ENCODE results near the gene JSRP1. TPM values are rescaled to one million over a fixed set of nuclear protein-coding genes. Genes with fewer than 3 reads are reported as not detected.

Gene JSRP1
- total and polyA plus RNA-seq, 4 donors: 0.25 to 0.45 (median 0.39) TPM; not detected in 1

GRCh38 chr19:2268480-2268830 lies 12.2 kb upstream of the JSRP1 start:
- TF ChIP-seq YY1 (IDR thresholded peaks at IDR 0.05): peak; percentile 31
- no peak for TF ChIP-seq JUND (IDR thresholded peaks at IDR 0.05)
- peaks cover 10 to 40% (median 31%) of the 10 kb centered on the region in 4 donors for H3K4me1 ChIP-seq (ENCODE audit: control insufficient read depth in 4 of 4, insufficient read depth in 4 of 4, low read length in 3 of 4)
- H3K36me3 ChIP-seq (ENCODE audit: control insufficient read depth in 4 of 4, insufficient read depth in 3 of 4, low read depth in 1 of 4, low read length in 3 of 4): peaks cover 4 to 9% (median 7%) of the 10 kb centered on the region in 4 donors
- peak overlapping the region in 2 of 3 donors; percentile 72 to 74 for H3K4me3 ChIP-seq (ENCODE audit: low read depth in 1 of 3, low read length in 3 of 3)
- H3K9me3 ChIP-seq (ENCODE audit: control insufficient read depth in 4 of 4, low read length in 3 of 4): no peaks in the 10 kb centered on the region
- H3K27ac ChIP-seq (ENCODE audit: low read depth in 1 of 2, low read length in 2 of 2): peak overlapping the region; percentile 66 to 78
- no peaks in the 10 kb centered on the region for H3K27me3 ChIP-seq (ENCODE audit: control insufficient read depth in 4 of 4, insufficient read depth in 4 of 4, low read length in 3 of 4)
- peak overlapping the region; percentile 36 to 88 for H3K9ac ChIP-seq (ENCODE audit: low read depth in 1 of 2, low read length in 2 of 2)
- DNase-seq (ENCODE audit: low spot score): no peak
- WGBS: 42% methylated on average over 4 of the region's 4 CpGs

DNA sequence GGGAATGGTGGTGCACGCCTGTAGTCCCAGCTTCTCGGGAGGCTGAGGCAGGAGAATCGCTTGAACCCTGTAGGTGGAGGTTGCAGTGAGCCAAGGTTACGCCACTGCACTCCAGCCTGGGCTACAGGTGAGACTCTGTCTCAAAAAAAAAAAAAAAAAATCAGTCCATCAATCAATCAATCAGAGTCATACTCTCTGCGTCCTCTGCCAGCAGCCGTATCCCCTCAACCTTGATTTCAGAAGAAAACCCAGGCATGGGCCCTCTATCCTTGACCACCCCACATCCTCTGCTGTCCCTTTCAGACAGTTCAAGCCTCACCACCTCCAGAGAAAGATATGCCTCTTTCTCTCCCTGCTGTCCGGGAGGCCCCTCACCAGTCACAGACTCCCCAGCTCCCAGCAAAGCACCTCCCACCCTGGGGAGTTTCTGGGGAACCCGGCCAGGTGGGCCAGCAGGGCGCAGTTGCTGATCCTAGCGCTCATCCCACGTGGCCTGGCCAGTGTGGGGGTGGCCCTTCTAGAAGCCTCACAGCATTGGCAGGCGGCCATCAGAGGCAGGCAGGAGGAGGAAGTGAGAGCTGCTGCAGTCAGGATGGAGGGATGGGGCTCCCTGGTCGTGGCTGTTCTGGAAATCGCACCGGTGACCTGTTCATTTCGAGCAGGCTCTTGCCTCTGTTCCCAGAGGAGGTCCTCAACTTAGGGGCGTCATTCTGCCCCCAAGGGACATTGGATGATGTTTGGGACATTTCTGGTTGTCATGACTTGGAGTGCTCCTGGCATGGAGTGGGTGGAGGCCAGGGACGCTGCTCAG lies 10.2 kb upstream of the JSRP1 start:
- Histone ChIP-seq H3K4me1 (ENCODE audit: control insufficient read depth in 4 of 4, insufficient read depth in 4 of 4, low read length in 3 of 4) (peaks cover 3 to 20% (median 13%) of the 10 kb centered on the region in 4 donors), H3K4me3 (ENCODE audit: low read depth in 1 of 3, low read length in 3 of 3) (no peak overlapping the region)

GRCh38 chr19:2261438-2262172 lies 5.4 kb upstream of the JSRP1 start:
- Histone ChIP-seq H3K9me3 (ENCODE audit: control insufficient read depth in 4 of 4, low read length in 3 of 4) (no peaks in the 10 kb centered on the region), H3K4me1 (ENCODE audit: control insufficient read depth in 4 of 4, insufficient read depth in 4 of 4, low read length in 3 of 4) (peaks cover 0 to 4% (median 4%) of the 10 kb centered on the region in 4 donors), H3K9ac (ENCODE audit: low read depth in 1 of 2, low read length in 2 of 2) (no peak overlapping the region), H3K4me3 (ENCODE audit: low read depth in 1 of 3, low read length in 3 of 3) (no peak overlapping the region), H3K27me3 (ENCODE audit: control insufficient read depth in 4 of 4, insufficient read depth in 4 of 4, low read length in 3 of 4) (no peaks in the 10 kb centered on the region), H3K27ac (ENCODE audit: low read depth in 1 of 2, low read length in 2 of 2) (no peak overlapping the region), H3K36me3 (ENCODE audit: control insufficient read depth in 4 of 4, insufficient read depth in 3 of 4, low read depth in 1 of 4, low read length in 3 of 4) (no peaks in the 10 kb centered on the region)
- DNase-seq (ENCODE audit: low spot score): peak; percentile 62
- WGBS: 73% methylated on average over 7 of the region's 7 CpGs
- TF ChIP-seq FOXA2 (IDR thresholded peaks at IDR 0.05) (no peak), RAD21 (IDR thresholded peaks at IDR 0.05) (peak; percentile 30 to 53), CTCF (IDR thresholded peaks at IDR 0.05; ENCODE audit: low read depth, low read length, missing input control) (peak; percentile 37), YY1 (IDR thresholded peaks at IDR 0.05) (no peak), RXRA (IDR thresholded peaks at IDR 0.05) (no peak), HNF4A (conservative IDR thresholded peaks at IDR 0.05) (no peak)
- TF ChIP-seq, protein P1, sequence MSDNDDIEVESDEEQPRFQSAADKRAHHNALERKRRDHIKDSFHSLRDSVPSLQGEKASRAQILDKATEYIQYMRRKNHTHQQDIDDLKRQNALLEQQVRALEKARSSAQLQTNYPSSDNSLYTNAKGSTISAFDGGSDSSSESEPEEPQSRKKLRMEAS (IDR thresholded peaks at IDR 0.05): no peak

More for the DNA sequence above, 10.2 kb upstream of the JSRP1 start:
- no peaks in the 10 kb centered on the region for H3K27me3 ChIP-seq (ENCODE audit: control insufficient read depth in 4 of 4, insufficient read depth in 4 of 4, low read length in 3 of 4)
- H3K36me3 ChIP-seq (ENCODE audit: control insufficient read depth in 4 of 4, insufficient read depth in 3 of 4, low read depth in 1 of 4, low read length in 3 of 4): no peaks in the 10 kb centered on the region
- H3K9me3 ChIP-seq (ENCODE audit: control insufficient read depth in 4 of 4, low read length in 3 of 4): no peaks in the 10 kb centered on the region
- peak overlapping the region in 1 of 2 donors; percentile 51 for H3K9ac ChIP-seq (ENCODE audit: low read depth in 1 of 2, low read length in 2 of 2)
- peak overlapping the region; percentile 48 to 62 for H3K27ac ChIP-seq (ENCODE audit: low read depth in 1 of 2, low read length in 2 of 2)
- TF ChIP-seq HNF4G (IDR thresholded peaks at IDR 0.05) (no peak), EGR1 (IDR thresholded peaks at IDR 0.05; ENCODE audit: low read depth in 2 of 2) (peak in 1 of 2 donors; percentile 69)
- TF ChIP-seq, protein P1 (IDR thresholded peaks at IDR 0.05): peak; percentile 33
- peak; percentile 82 for DNase-seq (ENCODE audit: low spot score)
- WGBS: 53% methylated on average over 18 of the region's 18 CpGs
